Measurements from ENCODE around the gene STRA6. TPM values are rescaled to one million over a fixed set of nuclear protein-coding genes. Genes with fewer than 3 reads are reported as not detected.

The STRA6 gene
- total and polyA plus RNA-seq, 3 donors from 2014 or later: 4.1 to 14.1 (median 9.3) TPM

DNA sequence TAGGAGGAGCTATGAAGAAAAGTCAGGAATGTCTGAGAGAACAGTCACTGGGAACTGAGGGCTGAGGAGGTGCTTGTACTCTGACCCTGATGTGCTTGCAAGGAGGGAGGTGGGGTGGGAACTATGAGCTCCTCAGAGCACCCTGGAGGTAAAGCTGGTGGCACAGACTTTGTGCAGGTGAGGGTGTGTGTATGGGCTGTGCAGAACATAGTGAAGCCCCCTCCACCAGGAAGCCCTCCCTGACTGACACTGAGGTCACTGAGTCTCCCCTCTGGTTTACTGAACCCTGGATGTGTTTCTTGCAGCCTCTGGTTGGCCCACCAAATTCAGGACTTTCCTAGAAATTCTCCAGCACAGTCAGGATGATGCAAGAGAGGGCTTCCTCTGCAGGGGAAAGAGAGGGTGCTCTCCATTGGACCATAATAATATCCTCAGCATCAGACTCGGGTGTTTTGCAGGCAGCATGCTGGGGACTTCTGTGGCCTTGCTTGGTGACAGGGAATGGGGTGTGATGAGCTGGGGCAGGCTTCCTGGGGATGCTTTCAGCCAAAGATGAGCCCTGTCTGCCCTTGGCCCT is 30.5 kb downstream of the STRA6 start:
- no peak for DNase-seq

DNA sequence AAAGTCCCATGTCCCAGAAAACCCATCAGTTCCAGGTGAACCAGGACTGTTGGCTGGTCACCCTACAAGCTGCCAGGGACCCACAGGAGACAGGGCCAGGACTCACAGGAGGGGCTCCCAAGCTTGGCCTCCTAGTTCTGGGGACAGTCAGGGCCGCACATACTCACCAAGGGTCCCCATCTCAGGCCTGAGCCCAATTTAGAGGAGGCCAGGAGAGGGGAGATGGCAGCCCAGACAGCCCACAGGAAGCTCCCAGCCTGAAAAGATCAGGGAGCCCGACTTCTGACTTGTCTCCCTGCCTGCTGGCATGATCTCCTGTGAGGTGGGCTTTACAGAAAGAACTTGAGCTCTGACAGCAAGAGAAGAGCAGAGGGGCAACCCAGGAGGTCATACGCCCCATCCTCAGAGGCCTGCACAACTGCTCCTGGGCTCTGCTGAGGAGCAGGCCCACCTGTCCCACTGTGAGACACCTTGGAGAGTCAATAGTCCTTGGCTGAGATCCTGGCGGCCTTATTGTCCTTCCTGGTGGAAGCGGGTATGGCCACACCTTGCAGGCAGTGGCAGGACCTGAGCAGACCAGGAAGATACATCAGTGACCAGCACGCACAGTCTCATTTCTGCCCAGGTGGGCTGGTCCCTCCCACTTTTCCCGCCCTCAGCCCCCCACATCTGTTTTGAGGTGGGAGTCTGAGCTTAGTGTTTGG is 31.6 kb downstream of the STRA6 start:
- peak; percentile 8 for DNase-seq
- 88 to 95% methylated on average over 4 to 7 of the region's 7 CpGs for WGBS, 2 donors
- no peak overlapping the region for H3K4me3 ChIP-seq
- no peaks in the 10 kb centered on the region for H3K9me3 ChIP-seq
- no peaks in the 10 kb centered on the region for H3K27me3 ChIP-seq
- no peaks in the 10 kb centered on the region for H3K36me3 ChIP-seq (ENCODE audit: low read depth, missing control alignments)
- no peak overlapping the region for H3K27ac ChIP-seq
- peaks cover 36% of the 10 kb centered on the region for H3K4me1 ChIP-seq
- TF ChIP-seq POLR2A (IDR thresholded peaks at IDR 0.05): no peak
- TF ChIP-seq, protein P1, sequence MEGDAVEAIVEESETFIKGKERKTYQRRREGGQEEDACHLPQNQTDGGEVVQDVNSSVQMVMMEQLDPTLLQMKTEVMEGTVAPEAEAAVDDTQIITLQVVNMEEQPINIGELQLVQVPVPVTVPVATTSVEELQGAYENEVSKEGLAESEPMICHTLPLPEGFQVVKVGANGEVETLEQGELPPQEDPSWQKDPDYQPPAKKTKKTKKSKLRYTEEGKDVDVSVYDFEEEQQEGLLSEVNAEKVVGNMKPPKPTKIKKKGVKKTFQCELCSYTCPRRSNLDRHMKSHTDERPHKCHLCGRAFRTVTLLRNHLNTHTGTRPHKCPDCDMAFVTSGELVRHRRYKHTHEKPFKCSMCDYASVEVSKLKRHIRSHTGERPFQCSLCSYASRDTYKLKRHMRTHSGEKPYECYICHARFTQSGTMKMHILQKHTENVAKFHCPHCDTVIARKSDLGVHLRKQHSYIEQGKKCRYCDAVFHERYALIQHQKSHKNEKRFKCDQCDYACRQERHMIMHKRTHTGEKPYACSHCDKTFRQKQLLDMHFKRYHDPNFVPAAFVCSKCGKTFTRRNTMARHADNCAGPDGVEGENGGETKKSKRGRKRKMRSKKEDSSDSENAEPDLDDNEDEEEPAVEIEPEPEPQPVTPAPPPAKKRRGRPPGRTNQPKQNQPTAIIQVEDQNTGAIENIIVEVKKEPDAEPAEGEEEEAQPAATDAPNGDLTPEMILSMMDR (IDR thresholded peaks at IDR 0.05): no peak
- intact Hi-C loops (cut with DNase I; ENCODE audit: low total_unique reads): no loop called here

More for the DNA sequence above, 30.5 kb downstream of the STRA6 start:
- no peaks in the 10 kb centered on the region for H3K36me3 ChIP-seq (ENCODE audit: low read depth, missing control alignments)
- no peaks in the 10 kb centered on the region for H3K27me3 ChIP-seq
- H3K27ac ChIP-seq: peak overlapping the region; percentile 72 to 83
- intact Hi-C loops (cut with DNase I; ENCODE audit: low total_unique reads): no loop called here
- H3K4me1 ChIP-seq: peaks cover 44% of the 10 kb centered on the region
- no peak overlapping the region for H3K4me3 ChIP-seq
- WGBS, 2 donors: 70 to 73% methylated on average over 1 of the region's 1 CpG
- no peak for TF ChIP-seq POLR2A (IDR thresholded peaks at IDR 0.05)
- TF ChIP-seq, protein P1 (IDR thresholded peaks at IDR 0.05): no peak
- no peaks in the 10 kb centered on the region for H3K9me3 ChIP-seq

DNA sequence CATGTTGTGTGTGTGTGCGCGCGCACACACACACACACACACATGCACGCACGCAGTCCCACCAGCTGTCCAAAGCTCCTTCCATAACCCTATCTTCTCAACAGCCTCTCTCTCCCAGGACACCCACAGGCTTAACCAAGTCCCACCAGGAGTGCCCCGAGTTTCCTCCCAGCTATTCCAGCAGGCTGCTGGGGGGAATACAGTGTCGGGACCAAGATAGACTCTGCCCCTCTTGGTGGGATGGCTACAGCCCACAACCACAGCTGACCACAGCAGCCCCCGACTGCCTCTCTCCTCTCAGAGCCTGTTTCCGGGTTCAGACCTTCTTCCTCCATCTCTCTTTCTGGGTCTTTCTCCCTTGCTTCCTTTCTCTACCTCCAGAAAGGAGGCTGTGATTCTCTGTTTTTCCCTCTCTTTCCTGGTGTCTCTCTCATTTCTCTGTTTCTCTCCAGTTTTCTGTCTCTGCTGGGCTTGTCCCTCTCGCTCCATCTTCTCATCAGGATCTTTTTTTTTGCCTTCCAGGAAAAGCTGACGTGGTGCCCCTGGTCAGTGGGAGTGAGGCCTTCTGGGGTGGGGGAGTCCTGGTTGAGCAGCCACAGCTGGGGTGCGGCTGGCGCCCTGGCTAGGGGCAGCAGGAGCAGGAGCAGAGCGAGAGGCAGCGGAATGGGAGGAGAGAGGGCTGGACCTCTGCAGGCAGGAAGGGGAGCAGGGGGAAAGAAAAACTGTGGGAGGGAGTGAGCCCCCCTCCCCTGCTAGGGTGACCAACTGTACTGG is 32.3 kb downstream of the STRA6 start:
- intact Hi-C loops (cut with DNase I; ENCODE audit: low total_unique reads): no loop called here
- H3K36me3 ChIP-seq (ENCODE audit: low read depth, missing control alignments): no peaks in the 10 kb centered on the region
- peak; percentile 11 for DNase-seq
- 83% methylated on average over 15 of the region's 15 CpGs for WGBS, 2 donors
- TF ChIP-seq POLR2A (IDR thresholded peaks at IDR 0.05): no peak
- TF ChIP-seq, protein P1 (IDR thresholded peaks at IDR 0.05): no peak
- no peak overlapping the region for H3K27ac ChIP-seq
- no peaks in the 10 kb centered on the region for H3K9me3 ChIP-seq
- H3K4me3 ChIP-seq: no peak overlapping the region
- no peaks in the 10 kb centered on the region for H3K27me3 ChIP-seq
- H3K4me1 ChIP-seq: peaks cover 31% of the 10 kb centered on the region

GRCh38 chr15:74168711-74169126 is 33.9 kb downstream of the STRA6 start:
- TF ChIP-seq POLR2A (IDR thresholded peaks at IDR 0.05): no peak
- TF ChIP-seq, protein P1 (IDR thresholded peaks at IDR 0.05): no peak
- peak; percentile 56 for DNase-seq
- intact Hi-C loops (cut with DNase I; ENCODE audit: low total_unique reads): no loop called here
- Histone ChIP-seq H3K4me3 (no peak overlapping the region), H3K4me1 (peaks cover 25% of the 10 kb centered on the region), H3K36me3 (ENCODE audit: low read depth, missing control alignments) (no peaks in the 10 kb centered on the region), H3K9me3 (no peaks in the 10 kb centered on the region), H3K27ac (no peak overlapping the region), H3K27me3 (no peaks in the 10 kb centered on the region)
- 39 to 48% methylated on average over 3 of the region's 3 CpGs for WGBS, 2 donors
